Activated CD4-positive, alpha-beta T cell treated with anti-CD3 and anti-CD28 coated beads, Interleukin-2, amount 50 U/mL, for 24 hours (primary cell): ENCODE results near the gene SLC9A2.

Source experiments
- DNase-seq, 2 donors: peaks; one replicate each; pipeline ENCODE4 v3.0.0-alpha.2; 2020; ENCODE audit warnings: low read depth in 1 of 2, low spot score in 1 of 2

SLC9A2 gene

GRCh38 chr2:102724553-102724952 is 105.2 kb downstream of the SLC9A2 start:
- no peak for DNase-seq

- no peak for DNase-seq
Observed at GRCh38 chr2:102726128-102727087, 107.1 kb downstream of the SLC9A2 start.

- DNase-seq, result no peak
Observed at GRCh38 chr2:102735416-102736109, 116.2 kb downstream of the SLC9A2 start.

- DNase-seq, result no peak
Observed at GRCh38 chr2:102736110-102736409, 116.7 kb downstream of the SLC9A2 start.

- DNase-seq, result peak; percentile 75 to 76
Observed at GRCh38 chr2:102736410-102737409, 117.4 kb downstream of the SLC9A2 start.

GRCh38 chr2:102737431-102737830 is 118.1 kb downstream of the SLC9A2 start:
- no peak for DNase-seq

GRCh38 chr2:102743259-102743658 is 123.9 kb downstream of the SLC9A2 start:
- DNase-seq, result no peak

GRCh38 chr2:102748107-102748506 is 128.8 kb downstream of the SLC9A2 start:
- DNase-seq, result no peak

- DNase-seq, result no peak
Observed at GRCh38 chr2:102749938-102750337, 130.6 kb downstream of the SLC9A2 start.

- peak in 1 of 2 donors; percentile 21 for DNase-seq
Observed at GRCh38 chr2:102753563-102754159, 134.3 kb downstream of the SLC9A2 start.

GRCh38 chr2:102754456-102755145 is 135.2 kb downstream of the SLC9A2 start:
- no peak for DNase-seq

GRCh38 chr2:102755284-102755683 is 135.9 kb downstream of the SLC9A2 start:
- DNase-seq, result no peak

- DNase-seq, result no peak
Observed at GRCh38 chr2:102758439-102758838, 139.1 kb downstream of the SLC9A2 start.
